GM12874 (cell line): ENCODE measurements around the gene DACH1.

Experiments used
- TF ChIP-seq, protein P1 (sequence below): IDR thresholded peaks from 2 replicates; pipeline ENCODE4 v1.5.1; 2011; ENCODE audit warnings: low read depth, mild to moderate bottlenecking, control low read depth, low read length, moderate library complexity; ENCODE audit not compliant: insufficient read depth

The DACH1 gene

GRCh38 chr13:71880753-71881541, 13.9 kb upstream of the DACH1 start:
- TF ChIP-seq, protein P1, sequence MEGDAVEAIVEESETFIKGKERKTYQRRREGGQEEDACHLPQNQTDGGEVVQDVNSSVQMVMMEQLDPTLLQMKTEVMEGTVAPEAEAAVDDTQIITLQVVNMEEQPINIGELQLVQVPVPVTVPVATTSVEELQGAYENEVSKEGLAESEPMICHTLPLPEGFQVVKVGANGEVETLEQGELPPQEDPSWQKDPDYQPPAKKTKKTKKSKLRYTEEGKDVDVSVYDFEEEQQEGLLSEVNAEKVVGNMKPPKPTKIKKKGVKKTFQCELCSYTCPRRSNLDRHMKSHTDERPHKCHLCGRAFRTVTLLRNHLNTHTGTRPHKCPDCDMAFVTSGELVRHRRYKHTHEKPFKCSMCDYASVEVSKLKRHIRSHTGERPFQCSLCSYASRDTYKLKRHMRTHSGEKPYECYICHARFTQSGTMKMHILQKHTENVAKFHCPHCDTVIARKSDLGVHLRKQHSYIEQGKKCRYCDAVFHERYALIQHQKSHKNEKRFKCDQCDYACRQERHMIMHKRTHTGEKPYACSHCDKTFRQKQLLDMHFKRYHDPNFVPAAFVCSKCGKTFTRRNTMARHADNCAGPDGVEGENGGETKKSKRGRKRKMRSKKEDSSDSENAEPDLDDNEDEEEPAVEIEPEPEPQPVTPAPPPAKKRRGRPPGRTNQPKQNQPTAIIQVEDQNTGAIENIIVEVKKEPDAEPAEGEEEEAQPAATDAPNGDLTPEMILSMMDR = no peak

GRCh38 chr13:71879808-71880344, 12.9 kb upstream of the DACH1 start:
- TF ChIP-seq, protein P1 = no peak

DNA sequence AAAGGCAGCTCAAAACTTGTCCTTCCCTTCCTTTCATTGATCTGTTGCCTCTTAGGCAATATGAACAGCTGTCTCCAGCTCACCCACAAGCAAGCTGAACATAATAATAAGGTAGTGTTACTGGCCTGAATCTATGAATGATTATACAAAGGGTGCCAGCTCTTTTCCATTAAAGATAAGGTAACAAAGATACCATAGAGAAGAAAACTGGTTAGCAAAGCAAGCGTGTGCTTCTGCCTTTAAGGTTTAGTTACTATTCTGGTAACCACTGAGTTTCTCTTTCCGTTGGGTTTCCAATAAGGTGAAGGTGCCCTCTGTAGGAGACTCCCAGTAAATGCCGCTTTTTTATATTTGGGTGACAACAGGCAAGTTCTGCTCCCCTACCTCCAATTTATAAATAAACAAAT, 12.1 kb upstream of the DACH1 start:
- TF ChIP-seq, protein P1 = peak; percentile 38; the same call in 1 of the 2 replicates

- TF ChIP-seq, protein P1 = no peak
Observed at GRCh38 chr13:71877256-71877653, 10.3 kb upstream of the DACH1 start.

DNA sequence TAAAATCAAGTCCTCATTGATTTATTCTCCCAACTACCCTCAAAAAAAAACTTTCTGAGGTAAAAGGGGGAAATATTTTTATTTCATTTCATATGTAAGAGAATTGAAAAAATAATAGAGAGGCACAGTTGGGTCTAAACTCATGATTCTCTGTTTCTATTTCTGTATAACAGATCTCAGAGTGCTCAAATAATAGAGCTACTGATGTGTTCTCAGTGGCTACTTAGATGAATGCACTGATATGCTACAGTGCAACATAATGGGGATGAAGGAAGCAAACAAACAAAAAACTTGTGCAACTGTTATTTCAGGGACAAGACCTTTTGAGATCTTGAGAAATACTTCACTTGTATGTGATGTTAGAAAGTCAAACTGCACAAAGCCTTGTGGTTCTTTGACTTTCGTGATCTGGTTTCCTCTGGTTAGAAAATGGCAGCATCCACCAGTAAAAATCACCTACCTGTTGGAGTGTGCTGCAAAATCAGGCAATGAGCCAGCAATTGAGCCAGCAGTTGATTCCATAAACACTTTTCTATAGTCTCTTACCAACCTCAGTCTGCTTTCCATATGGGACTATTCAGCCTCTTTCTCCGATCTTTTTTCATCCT, 9.7 kb upstream of the DACH1 start:
- TF ChIP-seq, protein P1 = no peak

DNA sequence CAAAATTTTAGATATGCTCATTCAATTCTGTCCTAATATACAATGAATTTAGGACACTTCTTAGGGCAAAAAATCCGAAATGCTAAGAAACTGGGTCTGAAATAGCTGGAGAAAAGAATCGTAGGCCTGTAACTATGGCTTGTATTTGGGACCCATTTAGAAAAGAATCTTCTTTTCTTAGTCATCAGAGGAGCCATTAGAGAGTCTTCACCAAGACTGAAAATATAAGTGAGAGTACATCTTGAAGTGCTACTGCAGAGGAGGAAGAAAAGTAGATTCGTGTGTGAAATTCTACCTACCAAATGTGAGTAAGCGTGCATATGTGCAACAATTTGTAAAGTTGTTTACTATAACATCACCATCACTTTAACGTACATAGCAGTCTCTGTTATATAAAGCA, 8.8 kb upstream of the DACH1 start:
- TF ChIP-seq, protein P1 = no peak

- TF ChIP-seq, protein P1 = no peak
Observed at GRCh38 chr13:71874458-71874857, 7.5 kb upstream of the DACH1 start.
